Astrocyte of the spinal cord (primary cell): ENCODE data around the gene CD2BP2.

ENCODE experiments used
- DNase-seq: peaks from one replicate; pipeline ENCODE4 v3.0.0; 2011; ENCODE audit warnings: low read depth, low spot score
- H3K4me3 ChIP-seq: 2 replicates; pipeline ENCODE4 v1.5.1; 2011; ENCODE audit warnings: low read depth, mild to moderate bottlenecking, low read length, moderate library complexity
- CTCF ChIP-seq: IDR thresholded peaks from 2 replicates; pipeline ENCODE4 v1.5.1; 2012; ENCODE audit warnings: low read depth, mild to moderate bottlenecking, low read length, inconsistent platforms
- in situ Hi-C: cut with HindIII; loops from 2 replicates; pipeline ENCODE4 v1.10.0; 2017; ENCODE audit warnings: low sequenced_read_pairs

Gene CD2BP2

GRCh38 chr16:30359871-30360170, 4.7 kb upstream of the CD2BP2 start:
- H3K4me3 ChIP-seq, result no peak overlapping the region
- no peak for TF ChIP-seq CTCF
- no peak for DNase-seq
- in situ Hi-C loops, result no loop called here

- in situ Hi-C loops, result no loop called here
- no peak for TF ChIP-seq CTCF
- no peak for DNase-seq
- H3K4me3 ChIP-seq, result no peak overlapping the region
Measured at GRCh38 chr16:30358990-30359870, 4.1 kb upstream of the CD2BP2 start.

- in situ Hi-C loops, result no loop called here
- H3K4me3 ChIP-seq, result no peak overlapping the region
- no peak for TF ChIP-seq CTCF
- DNase-seq, result no peak
Measured at GRCh38 chr16:30358577-30358936, 3.4 kb upstream of the CD2BP2 start.

GRCh38 chr16:30357715-30358576, 2.8 kb upstream of the CD2BP2 start:
- in situ Hi-C loops, result no loop called here
- DNase-seq, result no peak
- H3K4me3 ChIP-seq, result no peak overlapping the region
- TF ChIP-seq CTCF, result no peak

GRCh38 chr16:30357085-30357714, 2.1 kb upstream of the CD2BP2 start:
- in situ Hi-C loops, result no loop called here
- no peak for DNase-seq
- no peak overlapping the region for H3K4me3 ChIP-seq

More at GRCh38 chr16:30357085-30357714, 2.1 kb upstream of the CD2BP2 start:
- no peak for TF ChIP-seq CTCF
